Measurements from ENCODE around the gene RPS8.

RPS8 gene

GRCh38 chr1:44780583-44781121 lies 5.3 kb downstream of the RPS8 start:
- H3K4me3 ChIP-seq (ENCODE audit: low read depth, low read length) = no peak overlapping the region
- no peak for TF ChIP-seq CTCF (IDR thresholded peaks at IDR 0.05; ENCODE audit: control insufficient read depth, extremely low read depth, insufficient read depth)
- no peak for DNase-seq (ENCODE audit: low read depth)

GRCh38 chr1:44783697-44784093 lies 8.4 kb downstream of the RPS8 start:
- DNase-seq (ENCODE audit: low read depth) = peak; percentile 95
- H3K4me3 ChIP-seq (ENCODE audit: low read depth, low read length) = no peak overlapping the region
- no peak for TF ChIP-seq CTCF (IDR thresholded peaks at IDR 0.05; ENCODE audit: control insufficient read depth, extremely low read depth, insufficient read depth)

- no peak for TF ChIP-seq CTCF (IDR thresholded peaks at IDR 0.05; ENCODE audit: control insufficient read depth, extremely low read depth, insufficient read depth)
- H3K4me3 ChIP-seq (ENCODE audit: low read depth, low read length) = no peak overlapping the region
- DNase-seq (ENCODE audit: low read depth) = no peak
Measured at GRCh38 chr1:44784094-44785028, 9.0 kb downstream of the RPS8 start.

GRCh38 chr1:44785029-44785380 lies 9.7 kb downstream of the RPS8 start:
- no peak for TF ChIP-seq CTCF (IDR thresholded peaks at IDR 0.05; ENCODE audit: control insufficient read depth, extremely low read depth, insufficient read depth)
- no peak for DNase-seq (ENCODE audit: low read depth)
- H3K4me3 ChIP-seq (ENCODE audit: low read depth, low read length) = no peak overlapping the region

- TF ChIP-seq CTCF (IDR thresholded peaks at IDR 0.05; ENCODE audit: control insufficient read depth, extremely low read depth, insufficient read depth) = no peak
- H3K4me3 ChIP-seq (ENCODE audit: low read depth, low read length) = no peak overlapping the region
- no peak for DNase-seq (ENCODE audit: low read depth)
Measured at GRCh38 chr1:44785501-44786137, 10.3 kb downstream of the RPS8 start.

GRCh38 chr1:44786138-44786840 lies 10.9 kb downstream of the RPS8 start:
- TF ChIP-seq CTCF (IDR thresholded peaks at IDR 0.05; ENCODE audit: control insufficient read depth, extremely low read depth, insufficient read depth) = peak; percentile 44
- DNase-seq (ENCODE audit: low read depth) = no peak
- no peak overlapping the region for H3K4me3 ChIP-seq (ENCODE audit: low read depth, low read length)
